ENCODE measurements around the gene SRPK1.
A peak's percentile ranks its signal among the peaks of the same experiment; 100 is the strongest.

The SRPK1 gene

GRCh38 chr6:35876902-35877301 is 44.0 kb downstream of the SRPK1 start:
- 81 to 89% methylated on average over 2 of the region's 2 CpGs for WGBS, 2 experiments
- H3K36me3 ChIP-seq (ENCODE audit: control insufficient read depth, insufficient read depth, low read length), result peaks cover 16% of the 10 kb centered on the region

DNA sequence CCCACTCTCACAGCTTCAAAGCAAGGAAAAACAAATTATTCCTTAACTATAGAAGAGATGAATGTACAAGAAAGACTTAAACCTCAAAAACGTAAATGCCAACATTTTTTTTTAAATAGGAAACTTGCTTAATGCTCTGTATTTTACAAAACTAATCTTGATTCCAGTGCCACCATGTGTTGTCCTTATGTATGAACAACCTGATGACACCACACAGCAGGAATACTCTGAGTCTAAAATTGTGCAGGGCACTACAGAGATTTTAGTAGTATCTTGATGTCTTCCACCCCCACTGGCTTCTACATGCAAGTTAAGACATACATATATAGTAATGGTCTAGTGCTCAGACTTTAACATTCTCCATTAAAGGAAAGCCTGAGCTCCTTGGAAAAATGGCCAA is 46.2 kb downstream of the SRPK1 start:
- Histone ChIP-seq H3K4me3 (ENCODE audit: insufficient read depth, low read depth, low read length) (no peak overlapping the region), H3K27me3 (ENCODE audit: control insufficient read depth, insufficient read depth, low read length, poor library complexity, severe bottlenecking) (no peaks in the 10 kb centered on the region), H3K27ac (ENCODE audit: insufficient read depth, low read depth, low read length, poor library complexity, severe bottlenecking) (no peak overlapping the region), H3K4me1 (ENCODE audit: control insufficient read depth, insufficient read depth, low read length) (no peaks in the 10 kb centered on the region), H3K36me3 (ENCODE audit: control insufficient read depth, insufficient read depth, low read length) (peaks cover 21% of the 10 kb centered on the region), H3K9me3 (ENCODE audit: control insufficient read depth, low read length) (no peaks in the 10 kb centered on the region)
- WGBS, 2 experiments, result 80 to 95% methylated on average over 1 of the region's 1 CpG

More at GRCh38 chr6:35876902-35877301, 44.0 kb downstream of the SRPK1 start:
- Histone ChIP-seq H3K9me3 (ENCODE audit: control insufficient read depth, low read length) (no peaks in the 10 kb centered on the region), H3K4me3 (ENCODE audit: insufficient read depth, low read depth, low read length) (no peak overlapping the region), H3K4me1 (ENCODE audit: control insufficient read depth, insufficient read depth, low read length) (no peaks in the 10 kb centered on the region), H3K27ac (ENCODE audit: insufficient read depth, low read depth, low read length, poor library complexity, severe bottlenecking) (peak overlapping the region; percentile 38), H3K27me3 (ENCODE audit: control insufficient read depth, insufficient read depth, low read length, poor library complexity, severe bottlenecking) (no peaks in the 10 kb centered on the region)

DNA sequence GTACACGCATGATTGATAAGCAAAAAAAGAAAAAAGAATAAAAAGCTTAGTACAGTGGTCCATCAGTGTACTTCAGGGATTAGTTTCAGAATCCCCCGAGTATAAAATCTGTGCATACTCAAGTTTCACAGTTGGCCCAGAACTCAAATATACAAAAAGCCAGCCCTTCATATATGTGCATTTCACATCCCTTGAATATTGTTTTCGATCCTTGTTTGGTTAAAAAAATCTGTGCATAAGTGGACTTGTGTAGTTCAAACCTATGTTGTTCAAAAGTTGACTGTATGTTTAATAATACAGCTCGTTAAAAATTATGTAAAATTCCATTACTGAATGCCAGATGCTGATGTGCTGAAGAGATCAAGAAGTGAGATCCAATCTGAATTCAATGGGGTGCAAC is 61.5 kb downstream of the SRPK1 start:
- H3K27me3 ChIP-seq (ENCODE audit: control insufficient read depth, insufficient read depth, low read length, poor library complexity, severe bottlenecking), result no peaks in the 10 kb centered on the region
- H3K4me3 ChIP-seq (ENCODE audit: insufficient read depth, low read depth, low read length), result no peak overlapping the region
- 95 to 99% methylated on average over 4 of the region's 4 CpGs for WGBS, 2 experiments
- no peaks in the 10 kb centered on the region for H3K4me1 ChIP-seq (ENCODE audit: control insufficient read depth, insufficient read depth, low read length)
- H3K36me3 ChIP-seq (ENCODE audit: control insufficient read depth, insufficient read depth, low read length), result peaks cover 31% of the 10 kb centered on the region
- no peaks in the 10 kb centered on the region for H3K9me3 ChIP-seq (ENCODE audit: control insufficient read depth, low read length)
- H3K27ac ChIP-seq (ENCODE audit: insufficient read depth, low read depth, low read length, poor library complexity, severe bottlenecking), result no peak overlapping the region

DNA sequence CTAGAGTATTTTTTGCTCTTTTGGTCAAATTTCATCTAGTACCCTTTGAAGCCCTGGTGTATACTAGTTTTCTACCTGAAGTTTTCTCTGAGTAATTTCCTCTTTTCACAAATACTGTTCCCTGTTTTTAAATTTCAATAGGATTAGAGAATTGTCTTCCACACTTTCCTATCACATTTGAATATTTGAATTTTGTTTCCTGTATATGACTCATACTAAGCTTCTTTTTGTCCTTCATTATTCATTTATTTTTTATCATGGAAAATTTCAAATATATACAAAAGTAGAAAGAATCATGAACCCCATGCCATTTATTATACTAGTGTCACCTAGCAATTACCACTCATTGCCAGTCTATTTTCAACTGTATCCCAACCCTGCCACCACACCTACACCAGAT is 63.0 kb downstream of the SRPK1 start:
- Histone ChIP-seq H3K27me3 (ENCODE audit: control insufficient read depth, insufficient read depth, low read length, poor library complexity, severe bottlenecking) (no peaks in the 10 kb centered on the region), H3K4me1 (ENCODE audit: control insufficient read depth, insufficient read depth, low read length) (no peaks in the 10 kb centered on the region), H3K9me3 (ENCODE audit: control insufficient read depth, low read length) (no peaks in the 10 kb centered on the region), H3K27ac (ENCODE audit: insufficient read depth, low read depth, low read length, poor library complexity, severe bottlenecking) (no peak overlapping the region), H3K4me3 (ENCODE audit: insufficient read depth, low read depth, low read length) (no peak overlapping the region), H3K36me3 (ENCODE audit: control insufficient read depth, insufficient read depth, low read length) (peaks cover 41% of the 10 kb centered on the region)

DNA sequence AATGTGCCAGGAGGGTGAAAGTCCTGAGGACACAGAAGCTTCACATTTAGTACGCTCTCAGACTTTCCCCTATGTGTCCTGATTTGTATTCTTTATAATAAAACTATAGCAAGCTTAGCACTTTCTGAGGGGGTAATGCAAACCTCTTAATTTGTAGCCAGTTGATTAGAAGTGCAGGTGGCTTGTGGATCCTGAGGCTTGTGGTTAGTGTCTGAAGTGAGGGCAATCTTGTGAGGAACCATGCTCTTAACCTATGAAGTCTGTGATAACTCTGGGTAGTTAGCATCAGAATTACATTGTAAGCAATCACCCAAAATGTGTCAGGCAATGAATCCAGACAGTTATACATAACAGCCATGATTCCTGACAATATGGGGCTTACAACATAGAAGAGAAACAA is 64.6 kb downstream of the SRPK1 start:
- H3K4me3 ChIP-seq (ENCODE audit: insufficient read depth, low read depth, low read length), result no peak overlapping the region
- WGBS, 2 experiments, result 88 to 100% methylated on average over 1 of the region's 1 CpG
- H3K27me3 ChIP-seq (ENCODE audit: control insufficient read depth, insufficient read depth, low read length, poor library complexity, severe bottlenecking), result no peaks in the 10 kb centered on the region
- H3K9me3 ChIP-seq (ENCODE audit: control insufficient read depth, low read length), result no peaks in the 10 kb centered on the region
- no peaks in the 10 kb centered on the region for H3K4me1 ChIP-seq (ENCODE audit: control insufficient read depth, insufficient read depth, low read length)
- H3K27ac ChIP-seq (ENCODE audit: insufficient read depth, low read depth, low read length, poor library complexity, severe bottlenecking), result no peak overlapping the region
- H3K36me3 ChIP-seq (ENCODE audit: control insufficient read depth, insufficient read depth, low read length), result peaks cover 46% of the 10 kb centered on the region

- WGBS, 2 experiments, result 96% methylated on average over 4 of the region's 4 CpGs
- Histone ChIP-seq H3K4me1 (ENCODE audit: control insufficient read depth, insufficient read depth, low read length) (no peaks in the 10 kb centered on the region), H3K27ac (ENCODE audit: insufficient read depth, low read depth, low read length, poor library complexity, severe bottlenecking) (no peak overlapping the region), H3K36me3 (ENCODE audit: control insufficient read depth, insufficient read depth, low read length) (peaks cover 51% of the 10 kb centered on the region), H3K27me3 (ENCODE audit: control insufficient read depth, insufficient read depth, low read length, poor library complexity, severe bottlenecking) (no peaks in the 10 kb centered on the region), H3K9me3 (ENCODE audit: control insufficient read depth, low read length) (peaks cover 5% of the 10 kb centered on the region), H3K4me3 (ENCODE audit: insufficient read depth, low read depth, low read length) (no peak overlapping the region)
Observed at GRCh38 chr6:35852994-35853393, 67.9 kb downstream of the SRPK1 start.

DNA sequence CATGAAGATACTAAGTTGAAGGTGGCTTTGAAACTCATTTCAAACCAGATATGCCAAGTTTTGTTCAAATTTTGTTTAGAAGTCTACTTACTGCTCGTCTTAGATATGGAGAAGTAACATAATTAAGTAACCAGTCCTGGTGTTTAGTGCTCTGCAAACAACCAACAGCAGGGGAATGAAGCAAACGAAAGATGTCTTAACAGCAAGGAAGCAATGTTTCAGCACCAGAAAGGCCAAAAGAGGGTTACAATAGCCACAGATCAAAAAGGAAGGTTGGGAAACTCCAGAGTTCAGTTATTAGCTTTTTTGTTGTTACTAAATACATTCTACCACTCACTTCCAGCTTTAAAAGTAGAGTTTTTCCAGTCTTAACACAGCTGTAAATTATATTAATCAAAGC is 70.7 kb downstream of the SRPK1 start:
- no peak overlapping the region for H3K4me3 ChIP-seq (ENCODE audit: insufficient read depth, low read depth, low read length)
- no peaks in the 10 kb centered on the region for H3K4me1 ChIP-seq (ENCODE audit: control insufficient read depth, insufficient read depth, low read length)
- no peak overlapping the region for H3K27ac ChIP-seq (ENCODE audit: insufficient read depth, low read depth, low read length, poor library complexity, severe bottlenecking)
- 91% methylated on average over 2 of the region's 2 CpGs for WGBS, 2 experiments
- peaks cover 41% of the 10 kb centered on the region for H3K36me3 ChIP-seq (ENCODE audit: control insufficient read depth, insufficient read depth, low read length)
- peaks cover 5% of the 10 kb centered on the region for H3K9me3 ChIP-seq (ENCODE audit: control insufficient read depth, low read length)
- H3K27me3 ChIP-seq (ENCODE audit: control insufficient read depth, insufficient read depth, low read length, poor library complexity, severe bottlenecking), result no peaks in the 10 kb centered on the region

- Histone ChIP-seq H3K27ac (ENCODE audit: insufficient read depth, low read depth, low read length, poor library complexity, severe bottlenecking) (no peak overlapping the region), H3K36me3 (ENCODE audit: control insufficient read depth, insufficient read depth, low read length) (peaks cover 46% of the 10 kb centered on the region), H3K4me3 (ENCODE audit: insufficient read depth, low read depth, low read length) (no peak overlapping the region), H3K4me1 (ENCODE audit: control insufficient read depth, insufficient read depth, low read length) (no peaks in the 10 kb centered on the region), H3K27me3 (ENCODE audit: control insufficient read depth, insufficient read depth, low read length, poor library complexity, severe bottlenecking) (no peaks in the 10 kb centered on the region), H3K9me3 (ENCODE audit: control insufficient read depth, low read length) (peaks cover 5% of the 10 kb centered on the region)
- WGBS, 2 experiments, result 94 to 95% methylated on average over 3 of the region's 3 CpGs
Observed at GRCh38 chr6:35844290-35844689, 76.6 kb downstream of the SRPK1 start.

- 99 to 100% methylated on average over 3 of the region's 3 CpGs for WGBS, 2 experiments
- peaks cover 46% of the 10 kb centered on the region for H3K36me3 ChIP-seq (ENCODE audit: control insufficient read depth, insufficient read depth, low read length)
Observed at GRCh38 chr6:35842381-35842780, 78.5 kb downstream of the SRPK1 start.

DNA sequence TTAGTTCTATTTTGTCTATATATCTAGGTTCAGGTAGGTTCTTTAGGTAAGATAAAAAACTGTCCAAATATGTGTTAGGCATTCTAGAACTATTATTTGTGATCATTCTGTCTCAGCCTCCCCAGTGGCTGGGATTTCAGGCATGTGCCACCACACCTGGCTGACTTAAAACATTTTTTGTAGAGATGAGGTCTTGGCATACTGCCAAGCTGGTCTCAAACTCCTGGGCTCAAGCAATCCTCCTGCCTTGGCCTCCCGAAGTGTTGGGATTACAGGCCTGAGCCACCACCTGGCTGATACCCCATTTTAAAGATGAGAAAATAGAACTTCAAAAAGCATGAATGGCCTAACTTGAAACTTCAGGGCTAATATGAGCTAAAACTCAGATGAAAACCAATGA is 81.9 kb downstream of the SRPK1 start:
- H3K27ac ChIP-seq (ENCODE audit: insufficient read depth, low read depth, low read length, poor library complexity, severe bottlenecking), result no peak overlapping the region
- H3K36me3 ChIP-seq (ENCODE audit: control insufficient read depth, insufficient read depth, low read length), result peaks cover 40% of the 10 kb centered on the region
- H3K4me3 ChIP-seq (ENCODE audit: insufficient read depth, low read depth, low read length), result no peak overlapping the region
- H3K9me3 ChIP-seq (ENCODE audit: control insufficient read depth, low read length), result no peaks in the 10 kb centered on the region
- 63 to 71% methylated on average over 1 of the region's 1 CpG for WGBS, 2 experiments
- no peaks in the 10 kb centered on the region for H3K4me1 ChIP-seq (ENCODE audit: control insufficient read depth, insufficient read depth, low read length)
- no peaks in the 10 kb centered on the region for H3K27me3 ChIP-seq (ENCODE audit: control insufficient read depth, insufficient read depth, low read length, poor library complexity, severe bottlenecking)

More at GRCh38 chr6:35842381-35842780, 78.5 kb downstream of the SRPK1 start:
- H3K27ac ChIP-seq (ENCODE audit: insufficient read depth, low read depth, low read length, poor library complexity, severe bottlenecking), result no peak overlapping the region
- H3K9me3 ChIP-seq (ENCODE audit: control insufficient read depth, low read length), result no peaks in the 10 kb centered on the region
- H3K4me3 ChIP-seq (ENCODE audit: insufficient read depth, low read depth, low read length), result no peak overlapping the region
- no peaks in the 10 kb centered on the region for H3K4me1 ChIP-seq (ENCODE audit: control insufficient read depth, insufficient read depth, low read length)
- H3K27me3 ChIP-seq (ENCODE audit: control insufficient read depth, insufficient read depth, low read length, poor library complexity, severe bottlenecking), result no peaks in the 10 kb centered on the region

GRCh38 chr6:35833536-35833935 is 87.4 kb downstream of the SRPK1 start:
- no peaks in the 10 kb centered on the region for H3K9me3 ChIP-seq (ENCODE audit: control insufficient read depth, low read length)
- H3K27me3 ChIP-seq (ENCODE audit: control insufficient read depth, insufficient read depth, low read length, poor library complexity, severe bottlenecking), result no peaks in the 10 kb centered on the region
- no peak overlapping the region for H3K4me3 ChIP-seq (ENCODE audit: insufficient read depth, low read depth, low read length)
- no peak overlapping the region for H3K27ac ChIP-seq (ENCODE audit: insufficient read depth, low read depth, low read length, poor library complexity, severe bottlenecking)
- WGBS, 2 experiments, result 92 to 96% methylated on average over 7 of the region's 7 CpGs
- peaks cover 16% of the 10 kb centered on the region for H3K36me3 ChIP-seq (ENCODE audit: control insufficient read depth, insufficient read depth, low read length)
- H3K4me1 ChIP-seq (ENCODE audit: control insufficient read depth, insufficient read depth, low read length), result no peaks in the 10 kb centered on the region
